ENCODE results near the gene LLPH.

Gene LLPH

GRCh38 chr12:66129934-66130266 is 650 bp downstream of the LLPH start:
- CTCF ChIA-PET, result interaction anchor here (1.0 to 2.8 kb wide), 2 partner anchors 22 to 141 kb away, joined by 3 to 12 read pairs; no protein-coding TSS in a partner anchor

DNA sequence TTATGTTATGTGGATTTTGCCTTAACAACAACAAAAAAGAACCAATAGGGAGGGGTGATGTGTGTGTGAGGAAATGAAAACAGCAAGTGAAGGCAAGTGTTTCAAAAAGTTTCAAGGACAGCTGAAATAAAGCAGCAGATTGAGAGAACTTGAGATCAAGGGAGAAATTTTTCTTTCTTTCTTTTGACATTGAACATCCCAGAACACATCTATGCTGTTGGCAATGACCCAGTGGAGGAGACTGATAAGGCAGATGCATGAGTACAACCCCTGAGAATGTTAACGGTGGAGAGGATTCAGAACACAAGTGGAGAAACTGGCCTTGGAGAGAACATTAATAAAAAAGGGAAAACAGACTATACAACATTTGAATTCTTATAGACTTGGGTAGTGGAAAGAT is 2.9 kb downstream of the LLPH start:
- Histone ChIP-seq H3K9me3 (ENCODE audit: control insufficient read depth, insufficient read depth, low read depth, low read length) (no peaks in the 10 kb centered on the region), H3K36me3 (ENCODE audit: control insufficient read depth in 2 of 2, insufficient read depth in 1 of 2, low read length in 2 of 2) (peaks cover 59 to 60% of the 10 kb centered on the region in 2 experiments), H3K27ac (ENCODE audit: extremely low read depth, low read depth, low read length) (no peak overlapping the region), H3K4me3 (ENCODE audit: low read depth, low read length) (no peak overlapping the region), H3K4me1 (ENCODE audit: control insufficient read depth, insufficient read depth, low read length) (no peaks in the 10 kb centered on the region)
- POLR2A ChIA-PET, result no interaction called here
- CTCF ChIA-PET, result interaction anchor here (0.6 kb wide), 1 partner anchor 126 kb away, joined by 3 read pairs; no protein-coding TSS in a partner anchor
- TF ChIP-seq ZNF146 (tag by site-specific recombination; IDR thresholded peaks at IDR 0.05) (no peak), ZNF394 (tag by site-specific recombination; IDR thresholded peaks at IDR 0.05; ENCODE audit: borderline replicate concordance) (no peak), ZFP41 (tag by site-specific recombination; IDR thresholded peaks at IDR 0.05; ENCODE audit: borderline replicate concordance) (no peak), ZNF837 (tag by site-specific recombination; IDR thresholded peaks at IDR 0.05) (no peak), ZNF121 (tag by site-specific recombination; IDR thresholded peaks at IDR 0.05) (no peak), EGR2 (tag by site-specific recombination; IDR thresholded peaks at IDR 0.05; ENCODE audit: low read depth) (no peak), ZNF558 (tag by site-specific recombination; IDR thresholded peaks at IDR 0.05) (no peak), ZNF423 (tag by site-specific recombination; IDR thresholded peaks at IDR 0.05) (no peak), ZNF239 (tag by site-specific recombination; IDR thresholded peaks at IDR 0.05) (no peak)

More at GRCh38 chr12:66129934-66130266, 650 bp downstream of the LLPH start:
- Histone ChIP-seq H3K36me3 (ENCODE audit: control insufficient read depth in 2 of 2, insufficient read depth in 1 of 2, low read length in 2 of 2) (peaks cover 38 to 46% of the 10 kb centered on the region in 2 experiments), H3K4me3 (ENCODE audit: low read depth, low read length) (peak overlapping the region; percentile 99), H3K4me1 (ENCODE audit: control insufficient read depth, insufficient read depth, low read length) (no peaks in the 10 kb centered on the region), H3K9me3 (ENCODE audit: control insufficient read depth, insufficient read depth, low read depth, low read length) (no peaks in the 10 kb centered on the region), H3K27ac (ENCODE audit: extremely low read depth, low read depth, low read length) (peak overlapping the region; percentile 6; the same call in 1 of the 2 replicates)
- TF ChIP-seq ZNF600 (tag by site-specific recombination; IDR thresholded peaks at IDR 0.05), result no peak
- no peak for TF ChIP-seq ZNF416 (tag by site-specific recombination; IDR thresholded peaks at IDR 0.05)
- POLR2A ChIA-PET, result no interaction called here

- TF ChIP-seq ZNF654 (tag by site-specific recombination; IDR thresholded peaks at IDR 0.05; ENCODE audit: low read depth) (peak; percentile 16; the same call in 1 of the 2 replicates), GLI2 (tag by site-specific recombination; IDR thresholded peaks at IDR 0.05; ENCODE audit: borderline replicate concordance, low read depth) (no peak)
- TF ChIP-seq, protein P1, sequence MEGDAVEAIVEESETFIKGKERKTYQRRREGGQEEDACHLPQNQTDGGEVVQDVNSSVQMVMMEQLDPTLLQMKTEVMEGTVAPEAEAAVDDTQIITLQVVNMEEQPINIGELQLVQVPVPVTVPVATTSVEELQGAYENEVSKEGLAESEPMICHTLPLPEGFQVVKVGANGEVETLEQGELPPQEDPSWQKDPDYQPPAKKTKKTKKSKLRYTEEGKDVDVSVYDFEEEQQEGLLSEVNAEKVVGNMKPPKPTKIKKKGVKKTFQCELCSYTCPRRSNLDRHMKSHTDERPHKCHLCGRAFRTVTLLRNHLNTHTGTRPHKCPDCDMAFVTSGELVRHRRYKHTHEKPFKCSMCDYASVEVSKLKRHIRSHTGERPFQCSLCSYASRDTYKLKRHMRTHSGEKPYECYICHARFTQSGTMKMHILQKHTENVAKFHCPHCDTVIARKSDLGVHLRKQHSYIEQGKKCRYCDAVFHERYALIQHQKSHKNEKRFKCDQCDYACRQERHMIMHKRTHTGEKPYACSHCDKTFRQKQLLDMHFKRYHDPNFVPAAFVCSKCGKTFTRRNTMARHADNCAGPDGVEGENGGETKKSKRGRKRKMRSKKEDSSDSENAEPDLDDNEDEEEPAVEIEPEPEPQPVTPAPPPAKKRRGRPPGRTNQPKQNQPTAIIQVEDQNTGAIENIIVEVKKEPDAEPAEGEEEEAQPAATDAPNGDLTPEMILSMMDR (tag by site-specific recombination; IDR thresholded peaks at IDR 0.05), result 0 out of 2 replicates have a peak, but pooled peaks have one; percentile 12
- ChIA-PET CTCF (interaction anchor here (0.6 to 2.4 kb wide), 3 partner anchors 14 to 163 kb away, joined by 4 to 9 read pairs (median 4); no protein-coding TSS in a partner anchor), POLR2A (no interaction called here)
- Histone ChIP-seq H3K4me3 (ENCODE audit: low read depth, low read length) (no peak overlapping the region), H3K27ac (ENCODE audit: extremely low read depth, low read depth, low read length) (no peak overlapping the region), H3K36me3 (ENCODE audit: control insufficient read depth in 2 of 2, insufficient read depth in 1 of 2, low read length in 2 of 2) (peaks cover 38 to 51% of the 10 kb centered on the region in 2 experiments), H3K4me1 (ENCODE audit: control insufficient read depth, insufficient read depth, low read length) (no peaks in the 10 kb centered on the region), H3K9me3 (ENCODE audit: control insufficient read depth, insufficient read depth, low read depth, low read length) (no peaks in the 10 kb centered on the region)
Observed at GRCh38 chr12:66120477-66120876, 10.1 kb downstream of the LLPH start.

GRCh38 chr12:66119870-66120241 is 10.7 kb downstream of the LLPH start:
- peaks cover 32 to 45% of the 10 kb centered on the region in 2 experiments for H3K36me3 ChIP-seq (ENCODE audit: control insufficient read depth in 2 of 2, insufficient read depth in 1 of 2, low read length in 2 of 2)
- TF ChIP-seq ZBTB8A (tag by site-specific recombination; IDR thresholded peaks at IDR 0.05) (no peak), ZSCAN4 (tag by site-specific recombination; IDR thresholded peaks at IDR 0.05) (no peak), ZNF292 (tag by site-specific recombination; IDR thresholded peaks at IDR 0.05; ENCODE audit: borderline replicate concordance, low read depth) (no peak), SP2 (tag by site-specific recombination; IDR thresholded peaks at IDR 0.05) (no peak), TRIM28 (IDR thresholded peaks at IDR 0.05; ENCODE audit: borderline replicate concordance, low read length) (no peak), ZFP37 (tag by site-specific recombination; IDR thresholded peaks at IDR 0.05) (no peak), ZNF548 (tag by site-specific recombination; IDR thresholded peaks at IDR 0.05) (no peak), ZNF423 (tag by site-specific recombination; IDR thresholded peaks at IDR 0.05) (no peak)
- POLR2A ChIA-PET, result no interaction called here
- CTCF ChIA-PET, result interaction anchor here (0.7 kb wide), 1 partner anchor 76 kb away, joined by 4 read pairs; no protein-coding TSS in a partner anchor
- H3K27ac ChIP-seq (ENCODE audit: extremely low read depth, low read depth, low read length), result no peak overlapping the region
- H3K9me3 ChIP-seq (ENCODE audit: control insufficient read depth, insufficient read depth, low read depth, low read length), result no peaks in the 10 kb centered on the region
- no peaks in the 10 kb centered on the region for H3K4me1 ChIP-seq (ENCODE audit: control insufficient read depth, insufficient read depth, low read length)
- H3K4me3 ChIP-seq (ENCODE audit: low read depth, low read length), result no peak overlapping the region
